Stimulated activated CD4-positive, alpha-beta T cell treated with anti-CD3 and anti-CD28 coated beads, Interleukin-1b, Interleukin-23, amount 100 ng/mL, for 48 hours (primary cell): ENCODE results near the gene MEIKIN.

Source experiments
- DNase-seq: peaks from one replicate; pipeline ENCODE4 v3.0.0-alpha.2; 2020

Gene MEIKIN

GRCh38 chr5:131945551-131946168 is at the start of gene MEIKIN:
TSS of gene MEIKIN (minus strand) at chr5:131945663. CDS start at chr5:131945505, 158 bp downstream.
- DNase-seq = no peak

- no peak for DNase-seq
These were observed 49.2 kb upstream of the MEIKIN start for GRCh38 chr5:131994533-131995226.

DNA sequence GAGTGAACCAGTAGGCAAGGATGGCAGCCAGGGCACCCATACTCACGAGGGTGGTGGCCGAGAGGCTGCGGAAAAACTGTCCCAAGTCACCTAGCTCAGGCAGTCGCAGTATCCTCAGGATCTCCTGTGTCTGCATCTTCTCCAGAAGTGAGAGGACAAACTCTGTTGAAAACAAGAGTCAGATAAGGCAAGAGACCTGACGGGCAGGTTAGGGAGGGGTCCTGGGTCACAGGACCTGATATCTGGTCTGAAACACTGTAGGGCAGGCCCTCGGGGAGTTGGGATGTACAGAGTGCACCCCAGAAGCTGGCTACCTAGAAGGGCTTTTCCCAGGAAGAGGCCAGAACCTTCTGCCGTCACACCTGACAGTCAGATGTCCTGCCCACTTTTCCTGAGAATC is 48.6 kb upstream of the MEIKIN start:
- no peak for DNase-seq

DNA sequence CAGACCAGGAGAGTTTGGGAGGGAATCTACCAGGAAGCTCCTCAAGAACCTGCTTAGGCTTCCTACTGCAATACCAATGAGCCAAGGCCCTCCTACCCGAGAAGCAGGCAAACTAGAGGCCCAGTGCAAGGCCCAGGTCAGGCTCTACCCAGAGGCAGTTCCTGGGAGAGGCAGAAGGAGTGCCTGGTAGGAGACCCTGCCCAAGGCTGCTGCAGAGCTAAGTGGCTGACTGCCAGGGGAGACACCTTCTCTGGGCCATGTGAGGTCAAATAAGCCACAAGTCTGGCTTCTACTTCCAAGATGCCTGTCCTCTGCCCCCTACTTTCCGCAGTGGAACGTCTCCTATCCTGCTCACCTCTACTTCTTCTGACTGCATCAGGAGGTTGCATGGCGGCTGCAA is 48.2 kb upstream of the MEIKIN start:
- DNase-seq = no peak

DNA sequence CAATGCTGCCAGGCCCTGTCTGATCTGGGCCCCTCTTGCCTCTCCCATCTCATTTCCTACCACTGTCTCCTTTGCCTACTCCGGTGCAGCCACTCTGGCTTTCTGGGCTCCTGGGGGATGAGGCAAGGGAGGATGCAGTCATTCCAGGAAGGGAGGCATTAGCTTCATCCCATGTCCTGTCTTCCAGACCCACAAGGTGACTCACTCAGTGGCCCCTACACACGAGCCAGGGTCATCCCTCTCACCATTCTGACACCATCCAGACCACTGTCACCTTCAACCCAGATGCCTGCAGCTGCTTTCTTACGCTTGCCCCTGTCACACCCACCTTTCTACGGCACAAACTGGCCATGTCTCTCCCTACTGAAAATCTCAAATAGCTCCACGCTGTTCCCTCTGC is 46.9 kb upstream of the MEIKIN start:
- no peak for DNase-seq

- no peak for DNase-seq
These were observed 46.3 kb upstream of the MEIKIN start for GRCh38 chr5:131991593-131992324.

DNA sequence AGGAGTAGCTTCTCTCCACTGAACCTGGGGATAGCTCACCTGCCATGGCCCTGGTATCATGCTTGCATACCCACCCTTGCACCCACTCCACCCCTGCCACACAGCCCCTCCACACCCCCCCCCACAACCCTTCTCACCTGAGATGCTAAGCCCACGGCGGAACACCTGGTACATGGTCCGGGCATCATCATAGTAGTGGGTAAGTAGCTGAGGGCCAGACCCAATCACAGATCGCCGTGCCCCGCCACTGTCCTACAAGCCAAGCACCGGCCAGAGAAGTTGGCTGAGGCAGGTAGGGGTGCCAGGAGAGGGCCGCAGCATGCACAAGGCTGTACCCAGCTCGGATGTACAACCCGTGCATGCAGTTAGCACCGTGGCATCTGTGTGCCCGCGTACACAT is 45.3 kb upstream of the MEIKIN start:
- DNase-seq = no peak

DNA sequence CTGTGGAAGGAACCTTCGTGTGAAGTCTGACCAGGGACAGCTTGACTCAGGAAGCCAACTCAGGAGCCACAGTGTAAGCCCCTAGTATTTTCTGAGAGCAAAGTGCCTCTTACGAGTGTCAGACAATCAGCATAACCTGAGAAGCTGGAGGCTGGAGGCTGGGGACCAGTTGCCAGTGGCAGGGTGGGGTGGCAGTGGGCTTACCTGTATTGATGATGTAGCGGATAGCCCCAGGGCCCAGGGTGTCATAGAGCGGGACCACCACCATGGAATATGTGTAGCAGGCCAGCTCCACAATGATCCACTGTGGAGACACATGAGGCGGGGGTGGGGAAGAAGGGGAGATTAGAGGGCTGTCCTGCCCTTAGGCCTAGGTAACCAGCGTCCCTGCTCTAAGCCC is 43.1 kb upstream of the MEIKIN start:
- DNase-seq = no peak

DNA sequence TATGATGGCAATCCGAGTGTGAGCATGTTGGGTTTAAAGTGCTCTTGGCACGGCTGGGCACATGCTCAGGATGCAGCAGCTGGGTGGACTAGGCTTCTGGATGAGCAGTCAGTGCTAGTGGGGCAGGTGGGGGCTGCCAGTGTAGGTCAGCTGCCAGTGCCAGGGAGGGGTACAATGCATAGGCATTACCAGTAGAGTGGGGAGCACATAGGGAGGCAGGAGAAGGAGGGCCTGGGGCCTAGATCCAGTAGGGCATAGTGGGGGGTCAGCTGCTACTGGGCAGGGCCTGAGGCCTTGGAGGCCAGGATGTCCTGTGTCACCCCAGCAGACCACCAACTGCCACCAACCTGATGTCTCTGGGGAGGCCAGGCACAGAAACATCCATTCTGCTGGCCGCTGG is 41.8 kb upstream of the MEIKIN start:
- no peak for DNase-seq

DNA sequence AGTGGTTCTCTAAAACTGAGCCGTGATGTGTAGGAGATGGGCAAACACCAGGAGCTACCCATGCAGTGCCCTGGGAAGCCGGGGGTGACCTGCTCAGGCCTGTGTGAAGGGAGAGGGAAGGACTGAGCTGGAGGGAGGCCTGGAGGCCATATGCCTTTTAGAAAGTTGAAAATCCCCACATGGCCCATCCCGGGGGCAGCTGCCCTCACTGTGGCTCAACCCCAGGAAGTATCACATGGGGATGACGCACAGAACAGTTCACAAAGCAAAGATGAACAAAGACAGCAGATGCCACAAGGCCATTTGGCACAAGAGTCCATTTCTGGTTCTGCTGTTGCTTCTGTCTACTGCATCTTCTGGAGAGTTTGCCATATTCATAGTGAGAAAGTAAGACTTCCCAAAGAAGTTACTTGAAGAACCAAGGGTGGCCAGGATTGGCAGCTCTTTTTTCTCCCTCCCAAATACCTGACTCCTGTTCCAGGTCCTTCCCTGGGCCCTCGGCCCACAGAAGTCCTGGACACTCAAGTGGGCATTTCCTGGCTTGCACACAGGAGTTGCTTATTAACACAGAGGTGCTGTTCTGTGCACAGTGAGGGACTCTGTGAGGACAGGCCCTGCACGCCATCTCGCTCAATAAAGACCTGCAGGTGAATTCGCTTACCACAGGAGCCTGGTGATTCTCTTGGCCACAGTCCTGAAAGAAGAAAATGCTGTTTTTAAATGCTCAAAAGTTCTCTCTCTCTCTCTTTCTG is 40.9 kb upstream of the MEIKIN start:
- DNase-seq = no peak

DNA sequence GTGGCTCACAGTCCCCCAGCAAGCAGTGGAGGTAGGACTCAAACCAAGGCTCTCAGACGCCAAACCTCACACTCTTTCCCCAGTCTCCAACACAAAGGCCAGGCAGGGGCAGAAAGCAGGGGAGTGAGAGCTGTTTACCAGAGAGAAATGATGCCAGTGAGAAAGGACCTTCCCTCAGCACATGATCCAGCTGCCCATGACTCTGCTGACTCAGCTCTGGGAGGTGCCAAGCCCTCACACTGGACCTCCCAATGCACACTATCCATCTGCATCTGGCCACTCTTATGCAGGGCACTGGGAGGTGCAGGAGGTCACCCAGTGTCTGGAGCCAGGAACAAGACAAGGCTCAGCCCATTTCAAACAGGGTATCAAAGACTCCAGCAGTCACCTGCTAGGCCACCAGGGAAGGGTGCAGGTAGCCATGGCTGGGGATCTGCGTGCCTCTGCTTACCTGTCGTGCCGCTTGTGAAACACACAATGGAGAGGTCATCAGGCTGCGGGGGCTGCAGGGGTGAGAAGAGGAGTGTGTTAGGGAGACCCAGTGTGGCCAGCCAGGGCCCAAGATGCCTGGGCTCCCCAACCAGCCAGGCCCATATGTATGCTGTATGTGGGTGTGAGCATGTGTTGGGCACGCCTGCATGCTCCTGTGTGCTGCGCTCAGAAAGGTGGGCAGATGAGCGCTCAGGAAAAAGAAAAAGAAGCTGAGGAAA is 39.6 kb upstream of the MEIKIN start:
- no peak for DNase-seq

GRCh38 chr5:131983244-131983771 is 37.8 kb upstream of the MEIKIN start:
- no peak for DNase-seq

DNA sequence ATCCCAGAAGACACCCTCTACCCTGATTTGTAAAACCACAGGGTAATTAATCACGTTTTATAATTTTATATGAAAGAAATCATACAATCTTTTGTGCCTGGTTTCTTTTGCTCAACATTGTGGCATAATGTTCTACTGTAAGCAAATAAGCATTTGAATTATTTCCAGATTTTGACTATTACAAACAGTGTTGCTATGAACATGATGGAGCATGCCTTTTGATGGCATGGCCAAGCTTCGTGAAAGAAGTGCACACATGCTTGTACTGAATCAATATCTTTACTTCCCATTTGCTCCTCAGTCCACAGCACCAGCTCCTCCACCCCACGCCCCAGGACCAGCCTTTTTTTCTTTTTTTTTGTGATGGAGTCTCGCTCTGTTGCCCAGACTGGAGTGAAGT is 36.1 kb upstream of the MEIKIN start:
- DNase-seq = no peak

- no peak for DNase-seq
These were observed 35.2 kb upstream of the MEIKIN start for GRCh38 chr5:131980696-131981095.

GRCh38 chr5:131979816-131980215 is 34.4 kb upstream of the MEIKIN start:
- DNase-seq = no peak

- DNase-seq = no peak
These were observed 31.7 kb upstream of the MEIKIN start for GRCh38 chr5:131977212-131977604.

GRCh38 chr5:131976414-131977211 is 31.1 kb upstream of the MEIKIN start:
- DNase-seq = no peak

- no peak for DNase-seq
These were observed 29.7 kb upstream of the MEIKIN start for GRCh38 chr5:131974956-131975726.

- DNase-seq = no peak
These were observed 29.1 kb upstream of the MEIKIN start for GRCh38 chr5:131974622-131974955.

- no peak for DNase-seq
These were observed 28.6 kb upstream of the MEIKIN start for GRCh38 chr5:131974016-131974415.
